Type B pancreatic cell (in vitro differentiated cells): ENCODE results near the gene XDH. TPM values are rescaled to one million over a fixed set of nuclear protein-coding genes. Genes with fewer than 3 reads are reported as not detected.

ENCODE experiments used
- DNase-seq: peaks from one replicate; pipeline ENCODE4 v3.0.0; 2021; ENCODE audit warnings: mixed read lengths; ENCODE audit not compliant: unreplicated experiment; ENCODE audit errors: extremely low spot score
- H3K27ac Mint-ChIP-seq: 2 replicates; pipeline ENCODE4 v1.8.0; 2021; ENCODE audit warnings: mild to moderate bottlenecking, mixed read lengths
- H3K27me3 Mint-ChIP-seq: 2 replicates; pipeline ENCODE4 v1.8.0; 2021; ENCODE audit warnings: mixed read lengths
- H3K36me3 Mint-ChIP-seq: 2 replicates; pipeline ENCODE4 v1.8.0; 2021; ENCODE audit warnings: mixed read lengths
- H3K4me1 Mint-ChIP-seq: one replicate; pipeline ENCODE4 v1.8.0; 2021; ENCODE audit warnings: mixed read lengths; ENCODE audit not compliant: unreplicated experiment
- H3K4me3 Mint-ChIP-seq: 2 replicates; pipeline ENCODE4 v1.8.0; 2021; ENCODE audit warnings: mild to moderate bottlenecking, mixed read lengths
- H3K9me3 Mint-ChIP-seq: 2 replicates; pipeline ENCODE4 v1.8.0; 2021; ENCODE audit warnings: mixed read lengths
- CTCF ChIP-seq: fragments of 200-600 bp; sonication (generic); conservative IDR thresholded peaks from 2 replicates; pipeline ENCODE4 v1.5.0; 2021; ENCODE audit warnings: antibody characterized with exemption, mild to moderate bottlenecking
- total RNA-seq: library from RNA; stranded (reverse); gene quantifications from 2 replicates; pipeline ENCODE4 v1.2.1, GENCODE V29; 2021; ENCODE audit warnings: low replicate concordance

The XDH gene
- total RNA-seq, 1 donor from 2014 or later = 2.5 TPM

- H3K4me3 Mint-ChIP-seq = no peak overlapping the region
These were observed 82.0 kb downstream of the XDH start for GRCh38 chr2:31332521-31332920.

GRCh38 chr2:31331156-31331555 is 83.4 kb downstream of the XDH start:
- Mint-ChIP-seq H3K4me3 (no peak overlapping the region), H3K27ac (no peak overlapping the region)

More at GRCh38 chr2:31332521-31332920, 82.0 kb downstream of the XDH start:
- H3K36me3 Mint-ChIP-seq = no peaks in the 10 kb centered on the region
- H3K9me3 Mint-ChIP-seq = no peaks in the 10 kb centered on the region
- no peak for TF ChIP-seq CTCF
- no peak overlapping the region for H3K27ac Mint-ChIP-seq
- peaks cover 28% of the 10 kb centered on the region for H3K27me3 Mint-ChIP-seq
- peaks cover 8% of the 10 kb centered on the region for H3K4me1 Mint-ChIP-seq
- DNase-seq = no peak

GRCh38 chr2:31329081-31329625 is 85.4 kb downstream of the XDH start:
- no peak overlapping the region for H3K4me3 Mint-ChIP-seq
- peaks cover 23% of the 10 kb centered on the region for H3K27me3 Mint-ChIP-seq
- H3K36me3 Mint-ChIP-seq = no peaks in the 10 kb centered on the region
- H3K4me1 Mint-ChIP-seq = peaks cover 3% of the 10 kb centered on the region
- DNase-seq = no peak
- no peak overlapping the region for H3K27ac Mint-ChIP-seq
- no peak for TF ChIP-seq CTCF
- H3K9me3 Mint-ChIP-seq = no peaks in the 10 kb centered on the region

More at GRCh38 chr2:31331156-31331555, 83.4 kb downstream of the XDH start:
- peaks cover 25% of the 10 kb centered on the region for H3K27me3 Mint-ChIP-seq
- no peaks in the 10 kb centered on the region for H3K36me3 Mint-ChIP-seq
- DNase-seq = no peak
- no peak for TF ChIP-seq CTCF
- H3K4me1 Mint-ChIP-seq = peaks cover 8% of the 10 kb centered on the region
- H3K9me3 Mint-ChIP-seq = no peaks in the 10 kb centered on the region

GRCh38 chr2:31328026-31328425 is 86.5 kb downstream of the XDH start:
- H3K9me3 Mint-ChIP-seq = no peaks in the 10 kb centered on the region

GRCh38 chr2:31327505-31327904 is 87.0 kb downstream of the XDH start:
- no peaks in the 10 kb centered on the region for H3K36me3 Mint-ChIP-seq
- no peak overlapping the region for H3K27ac Mint-ChIP-seq
- H3K4me1 Mint-ChIP-seq = no peaks in the 10 kb centered on the region
- H3K9me3 Mint-ChIP-seq = no peaks in the 10 kb centered on the region
- TF ChIP-seq CTCF = no peak
- H3K4me3 Mint-ChIP-seq = no peak overlapping the region
- H3K27me3 Mint-ChIP-seq = peaks cover 17% of the 10 kb centered on the region
- no peak for DNase-seq

More at GRCh38 chr2:31328026-31328425, 86.5 kb downstream of the XDH start:
- Mint-ChIP-seq H3K36me3 (no peaks in the 10 kb centered on the region), H3K27me3 (peaks cover 17% of the 10 kb centered on the region), H3K4me3 (no peak overlapping the region), H3K27ac (no peak overlapping the region), H3K4me1 (no peaks in the 10 kb centered on the region)
- TF ChIP-seq CTCF = no peak
- DNase-seq = no peak
